ENCODE results near the gene VSTM4. TPM values are rescaled to one million over a fixed set of nuclear protein-coding genes. Genes with fewer than 3 reads are reported as not detected.

Gene VSTM4
- total and polyA plus RNA-seq, 2 donors (not counting 1 experiment from before 2014, with no cell fraction given) = 8.1 to 27.9 TPM

GRCh38 chr10:49025347-49025983 is 89.9 kb downstream of the VSTM4 start:
- no peak for DNase-seq (ENCODE audit: low read depth in 2 of 2)
- no peak overlapping the region for H3K9ac ChIP-seq (ENCODE audit: insufficient read depth, low read length)
- H3K4me2 ChIP-seq (ENCODE audit: extremely low read depth, insufficient read depth, low read length) = no peak overlapping the region
- no peaks in the 10 kb centered on the region for H3K4me1 ChIP-seq (ENCODE audit: control insufficient read depth, extremely low read depth, insufficient read depth, low read length)
- H3K9me3 ChIP-seq (ENCODE audit: control insufficient read depth, insufficient read depth, low read depth, low read length) = no peaks in the 10 kb centered on the region
- H3K4me3 ChIP-seq (replicated peaks in 1 of 4; ENCODE audit: control extremely low read depth in 1 of 4, insufficient read depth in 1 of 4, low read depth in 3 of 4, low read length in 4 of 4) = no peak overlapping the region
- no peaks in the 10 kb centered on the region for H3K27me3 ChIP-seq (ENCODE audit: control insufficient read depth, insufficient read depth, low read length)
- no peak overlapping the region for H3K27ac ChIP-seq (ENCODE audit: insufficient read depth, low read length)
- H4K20me1 ChIP-seq (ENCODE audit: control insufficient read depth, extremely low read depth, insufficient read depth, low read length) = no peaks in the 10 kb centered on the region
- H3K36me3 ChIP-seq (ENCODE audit: control insufficient read depth, insufficient read depth, low read length) = no peaks in the 10 kb centered on the region
- no peaks in the 10 kb centered on the region for H3K79me2 ChIP-seq (ENCODE audit: control insufficient read depth, insufficient read depth, low read length)
- no peak overlapping the region for H2AFZ ChIP-seq (ENCODE audit: low read length)
- no peak for TF ChIP-seq EZH2 (IDR thresholded peaks at IDR 0.05; ENCODE audit: low read length, missing control alignments)
- no peak for TF ChIP-seq CTCF (conservative IDR thresholded peaks at IDR 0.05 in 1 of 2, IDR thresholded peaks at IDR 0.05 in 1 of 2; ENCODE audit: low read depth in 1 of 2, low read length in 2 of 2)

GRCh38 chr10:49024484-49024883 is 90.8 kb downstream of the VSTM4 start:
- no peaks in the 10 kb centered on the region for H3K4me1 ChIP-seq (ENCODE audit: control insufficient read depth, extremely low read depth, insufficient read depth, low read length)
- no peak for DNase-seq (ENCODE audit: low read depth in 2 of 2)
- H3K9me3 ChIP-seq (ENCODE audit: control insufficient read depth, insufficient read depth, low read depth, low read length) = no peaks in the 10 kb centered on the region
- no peak overlapping the region for H3K9ac ChIP-seq (ENCODE audit: insufficient read depth, low read length)
- no peak for TF ChIP-seq CTCF (conservative IDR thresholded peaks at IDR 0.05 in 1 of 2, IDR thresholded peaks at IDR 0.05 in 1 of 2; ENCODE audit: low read depth in 1 of 2, low read length in 2 of 2)
- TF ChIP-seq EZH2 (IDR thresholded peaks at IDR 0.05; ENCODE audit: low read length, missing control alignments) = no peak
- H3K79me2 ChIP-seq (ENCODE audit: control insufficient read depth, insufficient read depth, low read length) = no peaks in the 10 kb centered on the region
- H3K4me2 ChIP-seq (ENCODE audit: extremely low read depth, insufficient read depth, low read length) = no peak overlapping the region
- no peaks in the 10 kb centered on the region for H3K27me3 ChIP-seq (ENCODE audit: control insufficient read depth, insufficient read depth, low read length)
- H2AFZ ChIP-seq (ENCODE audit: low read length) = no peak overlapping the region
- no peak overlapping the region for H3K4me3 ChIP-seq (replicated peaks in 1 of 4; ENCODE audit: control extremely low read depth in 1 of 4, insufficient read depth in 1 of 4, low read depth in 3 of 4, low read length in 4 of 4)
- no peak overlapping the region for H3K27ac ChIP-seq (ENCODE audit: insufficient read depth, low read length)
- no peaks in the 10 kb centered on the region for H4K20me1 ChIP-seq (ENCODE audit: control insufficient read depth, extremely low read depth, insufficient read depth, low read length)
- no peaks in the 10 kb centered on the region for H3K36me3 ChIP-seq (ENCODE audit: control insufficient read depth, insufficient read depth, low read length)

- Histone ChIP-seq H2AFZ (ENCODE audit: low read length) (no peak overlapping the region), H3K36me3 (ENCODE audit: control insufficient read depth, insufficient read depth, low read length) (no peaks in the 10 kb centered on the region), H3K9ac (ENCODE audit: insufficient read depth, low read length) (no peak overlapping the region), H3K4me2 (ENCODE audit: extremely low read depth, insufficient read depth, low read length) (no peak overlapping the region), H3K4me3 (replicated peaks in 1 of 4; ENCODE audit: control extremely low read depth in 1 of 4, insufficient read depth in 1 of 4, low read depth in 3 of 4, low read length in 4 of 4) (no peak overlapping the region), H3K27me3 (ENCODE audit: control insufficient read depth, insufficient read depth, low read length) (no peaks in the 10 kb centered on the region), H4K20me1 (ENCODE audit: control insufficient read depth, extremely low read depth, insufficient read depth, low read length) (no peaks in the 10 kb centered on the region), H3K9me3 (ENCODE audit: control insufficient read depth, insufficient read depth, low read depth, low read length) (no peaks in the 10 kb centered on the region), H3K79me2 (ENCODE audit: control insufficient read depth, insufficient read depth, low read length) (no peaks in the 10 kb centered on the region), H3K27ac (ENCODE audit: insufficient read depth, low read length) (no peak overlapping the region), H3K4me1 (ENCODE audit: control insufficient read depth, extremely low read depth, insufficient read depth, low read length) (no peaks in the 10 kb centered on the region)
- no peak for TF ChIP-seq EZH2 (IDR thresholded peaks at IDR 0.05; ENCODE audit: low read length, missing control alignments)
- TF ChIP-seq CTCF (conservative IDR thresholded peaks at IDR 0.05 in 1 of 2, IDR thresholded peaks at IDR 0.05 in 1 of 2; ENCODE audit: low read depth in 1 of 2, low read length in 2 of 2) = no peak
- DNase-seq (ENCODE audit: low read depth in 2 of 2) = peak in 1 of 2 donors; percentile 28
Measured at GRCh38 chr10:49023752-49024151, 91.6 kb downstream of the VSTM4 start.
